HG03175 (cell line): Measurements from ENCODE around the gene NAV2.
"Not testable (repeated sequence)": the region's sequence is repeated elsewhere in the genome, so short reads cannot be mapped to it uniquely, and the experiment has no call there.

Experiments
- ATAC-seq: cut with Tn5 transposase; IDR thresholded peaks from one replicate; pipeline ENCODE4 v1.9.1; 2021; ENCODE audit warnings: mild to moderate bottlenecking, moderate library complexity; ENCODE audit not compliant: unreplicated experiment

The NAV2 gene

DNA sequence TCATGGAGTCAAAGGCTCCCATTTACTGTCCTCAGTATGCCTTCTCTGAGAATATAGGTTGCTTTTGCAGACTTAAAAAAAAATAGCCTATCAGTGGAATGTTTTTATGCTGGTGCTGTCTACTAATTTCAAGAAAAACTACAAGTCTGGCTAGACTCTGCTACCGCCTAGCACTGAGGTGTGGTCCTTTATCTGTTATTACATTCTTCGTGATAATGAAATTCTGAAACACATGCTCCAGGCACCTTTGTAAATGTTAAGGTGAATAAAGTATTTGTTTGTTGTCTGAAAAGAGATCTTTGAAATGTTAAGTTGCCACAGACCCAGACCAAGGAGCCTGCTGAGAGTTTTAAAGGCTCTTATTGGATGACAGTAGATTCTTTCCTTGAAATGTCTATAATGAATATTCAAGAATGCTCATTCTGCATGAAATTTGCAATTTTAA is 352.3 kb downstream of the NAV2 start:
- no peak for ATAC-seq

DNA sequence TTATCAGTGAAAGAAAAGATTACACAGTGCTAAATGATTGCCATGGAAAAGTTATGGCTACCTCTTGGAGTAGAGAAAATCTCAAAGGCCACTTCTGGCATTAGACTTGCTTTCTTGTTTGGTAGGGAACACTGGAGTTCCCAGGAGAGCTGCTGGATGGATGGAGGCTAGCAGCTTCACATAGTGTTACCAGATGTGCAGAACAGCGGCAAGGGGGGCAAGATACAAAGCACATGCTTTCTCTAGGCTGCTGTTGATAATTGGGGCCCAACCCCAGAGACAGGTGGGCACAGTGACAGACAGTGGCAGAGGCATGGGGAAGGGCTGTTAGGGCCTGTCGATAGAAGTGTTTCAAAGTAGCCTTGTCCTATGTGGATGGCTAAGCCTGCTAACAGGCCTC is 352.8 kb downstream of the NAV2 start:
- no peak for ATAC-seq

DNA sequence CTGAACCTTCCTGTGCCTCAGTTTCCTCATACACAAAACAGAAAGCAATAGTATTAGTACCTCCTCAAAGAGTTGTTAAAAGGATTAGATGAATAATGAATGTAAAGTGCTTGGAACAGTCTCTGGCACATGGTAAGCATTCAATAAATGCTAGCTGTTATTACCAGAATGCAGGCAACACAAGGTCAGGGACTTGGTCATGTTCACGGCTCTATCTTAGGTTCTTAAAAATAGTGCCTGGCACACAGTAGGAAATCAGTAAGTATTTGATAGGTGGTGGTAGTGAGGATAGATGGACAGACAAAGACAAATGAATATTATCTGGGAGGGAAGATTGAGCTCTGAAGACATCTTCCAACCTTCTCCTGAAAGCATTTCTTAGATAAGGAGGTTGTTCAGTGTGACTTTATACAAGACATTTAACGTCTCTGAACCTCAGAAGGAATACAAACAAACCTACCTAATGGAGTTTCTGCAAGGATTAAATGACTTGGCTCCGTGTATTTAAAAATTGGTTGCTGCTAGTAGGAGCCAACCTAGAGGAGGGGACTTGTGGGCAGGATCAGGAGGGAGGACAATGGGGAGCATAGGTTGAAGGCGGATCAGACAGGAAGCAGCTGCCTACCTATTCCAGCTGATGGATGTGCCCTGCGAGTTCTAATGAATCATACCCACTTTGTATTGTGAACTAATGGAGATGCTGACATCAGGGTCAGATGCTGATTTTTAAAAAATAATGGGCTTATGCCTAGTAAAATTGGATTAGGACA is 353.6 kb downstream of the NAV2 start:
- ATAC-seq, result no peak

DNA sequence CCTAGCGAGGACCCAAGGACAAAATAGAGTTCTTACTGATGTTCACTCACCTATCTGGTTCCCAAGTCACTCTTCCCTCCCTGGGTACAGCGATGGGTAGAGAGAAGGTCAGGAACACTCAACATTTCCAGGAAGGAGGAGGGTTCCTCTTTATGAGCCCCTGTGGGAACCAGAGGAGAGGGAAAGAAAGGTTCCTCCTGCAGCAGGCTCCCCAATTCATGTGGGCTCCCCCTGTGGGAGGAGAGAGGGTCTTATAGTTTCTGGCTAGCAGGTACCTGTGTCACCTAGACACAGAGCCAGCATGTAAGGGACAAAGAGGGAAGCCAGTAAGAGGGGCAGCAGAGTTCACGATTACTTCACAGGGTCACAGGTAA is 354.1 kb downstream of the NAV2 start:
- ATAC-seq, result no peak

DNA sequence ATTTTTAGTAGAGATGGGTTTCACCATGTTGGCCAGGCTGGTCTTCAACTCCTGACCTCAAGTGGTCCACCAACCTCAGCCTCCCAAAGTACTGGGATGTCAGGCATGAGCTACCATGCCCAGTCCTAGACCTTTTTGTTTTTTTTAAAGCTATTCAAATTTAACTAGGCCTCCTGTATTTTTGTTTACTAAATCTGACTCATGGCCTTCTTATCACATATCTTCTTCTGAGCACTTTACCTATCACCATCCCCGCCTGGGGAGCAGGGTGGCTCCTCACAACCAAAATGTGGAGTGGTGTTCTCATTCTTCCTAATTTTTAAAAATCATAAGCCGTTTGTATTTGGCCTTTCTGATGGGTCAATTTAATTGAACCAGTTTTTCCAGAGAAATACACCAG is 355.0 kb downstream of the NAV2 start:
- no peak for ATAC-seq

DNA sequence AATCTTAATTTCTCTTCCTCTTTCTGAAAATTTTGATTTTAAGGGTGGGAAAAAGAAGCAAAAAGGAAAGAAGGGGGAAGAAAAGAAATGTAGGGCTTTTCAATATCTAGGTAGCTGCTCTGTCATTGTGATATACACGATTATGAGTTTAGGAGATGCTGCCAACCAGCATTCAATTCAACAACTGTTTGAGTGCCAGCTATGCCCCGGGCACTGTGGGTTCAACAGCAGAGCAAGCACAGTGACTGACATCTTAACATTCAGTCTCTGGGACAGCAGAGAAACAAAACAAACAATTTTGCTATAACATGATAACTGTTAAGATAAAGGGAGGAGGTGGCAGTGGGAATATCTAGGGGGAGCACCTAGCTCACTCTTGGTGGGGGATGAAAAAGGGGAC is 356.1 kb downstream of the NAV2 start:
- no peak for ATAC-seq

DNA sequence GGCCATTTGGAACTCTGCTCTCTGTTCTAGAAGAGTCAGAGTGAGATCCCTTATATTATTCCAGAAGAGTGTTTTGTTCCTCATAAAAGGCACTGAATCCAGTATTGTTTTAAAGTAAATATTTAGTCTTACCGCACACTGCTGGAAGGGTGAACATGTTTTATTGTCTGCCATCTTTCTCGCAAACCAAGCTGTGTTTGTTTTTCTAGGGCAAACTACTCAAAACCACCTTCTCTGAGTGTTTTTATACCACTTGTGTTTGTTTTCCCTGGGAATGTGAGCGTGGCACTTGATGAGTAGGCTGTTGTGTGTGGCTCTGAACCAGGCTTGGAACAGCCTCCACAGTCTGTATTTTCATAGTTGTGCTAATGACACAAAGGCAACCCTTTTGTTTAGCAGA is 357.8 kb downstream of the NAV2 start:
- no peak for ATAC-seq

DNA sequence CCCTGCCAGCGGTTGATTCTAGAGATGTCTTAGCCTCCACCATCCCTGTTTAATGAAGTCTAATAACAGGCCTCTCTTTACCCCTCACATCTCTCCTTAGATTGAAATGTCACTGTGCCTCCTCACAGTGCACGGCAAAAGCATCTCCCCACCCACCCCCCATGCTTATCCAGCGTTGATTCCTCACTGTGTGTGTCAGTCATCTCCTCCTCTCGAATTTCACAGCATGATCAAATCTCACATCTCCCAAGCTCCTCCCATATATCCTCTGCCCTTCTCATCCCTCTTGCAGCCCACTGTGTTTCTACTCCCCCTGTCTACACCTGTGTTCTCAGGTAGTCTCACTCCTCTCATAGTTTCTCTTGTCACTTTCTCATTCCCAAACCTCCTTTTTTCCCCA is 363.0 kb downstream of the NAV2 start:
- ATAC-seq, result no peak

DNA sequence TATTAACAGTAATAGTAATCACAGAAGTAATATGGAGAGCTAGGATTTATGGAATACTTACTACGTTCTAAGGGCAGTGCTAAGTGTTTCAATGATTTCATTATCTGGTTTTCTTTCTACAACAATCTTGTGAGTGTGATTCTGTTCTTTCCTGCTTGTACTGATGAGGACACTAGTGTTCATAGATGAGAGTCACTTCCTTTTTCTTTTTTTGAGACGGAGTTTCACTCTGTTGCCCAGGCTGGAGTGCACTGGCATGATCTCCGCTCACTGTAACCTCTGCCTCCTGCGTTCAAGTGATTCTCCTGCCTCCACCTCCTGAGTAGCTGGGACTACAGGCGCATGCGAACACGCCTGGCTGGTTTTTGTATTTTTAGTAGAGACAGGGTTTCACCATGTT is 366.2 kb downstream of the NAV2 start:
- ATAC-seq, result no peak

DNA sequence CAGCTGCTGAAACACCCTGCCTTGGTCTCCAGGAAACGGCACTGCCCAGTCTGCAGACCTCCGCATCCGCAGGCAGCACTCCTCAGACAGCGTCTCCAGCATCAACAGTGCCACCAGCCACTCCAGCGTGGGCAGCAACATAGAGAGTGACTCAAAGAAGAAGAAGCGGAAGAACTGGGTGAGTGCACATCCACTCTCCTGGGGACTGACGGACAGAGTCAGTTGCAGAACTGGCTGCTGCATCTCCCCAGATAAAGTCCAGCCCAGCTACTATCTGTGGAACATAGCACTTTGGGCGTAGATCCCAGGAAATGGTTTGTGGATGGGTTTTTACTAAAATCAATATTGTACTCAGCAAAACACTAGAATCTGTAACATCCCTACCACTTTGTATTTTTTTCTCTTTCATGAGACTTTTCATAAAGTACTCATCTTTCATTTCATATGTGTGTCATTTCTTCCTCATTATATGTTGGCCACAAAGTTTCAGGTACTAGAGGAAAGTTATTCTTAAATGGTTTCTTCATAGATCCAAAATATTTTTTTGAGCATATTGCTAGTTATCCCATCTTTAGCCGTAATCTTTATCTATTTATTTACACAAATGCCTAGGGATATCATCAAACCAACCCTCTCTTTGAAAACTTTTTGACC is 367.5 kb downstream of the NAV2 start:
- peak; percentile 90 for ATAC-seq

DNA sequence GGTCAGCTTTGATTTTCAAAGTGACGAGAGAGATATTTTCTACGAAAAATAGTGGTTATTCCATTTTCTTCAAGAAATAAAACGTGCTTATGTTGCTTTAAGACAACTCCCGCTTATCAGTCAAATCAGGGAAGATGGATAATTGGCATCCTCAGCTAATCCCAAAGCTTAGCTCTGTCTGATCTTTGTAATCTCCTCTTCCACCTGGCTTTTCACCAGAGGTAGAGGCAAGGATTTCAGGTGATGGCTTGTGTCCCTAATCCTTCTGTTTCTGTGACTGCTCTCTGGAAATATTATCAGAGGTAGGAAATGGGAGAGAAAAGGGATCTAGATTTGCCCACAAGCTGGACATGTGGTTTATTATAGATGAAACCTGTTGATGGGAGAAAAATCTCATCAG is 368.7 kb downstream of the NAV2 start:
- ATAC-seq, result no peak

DNA sequence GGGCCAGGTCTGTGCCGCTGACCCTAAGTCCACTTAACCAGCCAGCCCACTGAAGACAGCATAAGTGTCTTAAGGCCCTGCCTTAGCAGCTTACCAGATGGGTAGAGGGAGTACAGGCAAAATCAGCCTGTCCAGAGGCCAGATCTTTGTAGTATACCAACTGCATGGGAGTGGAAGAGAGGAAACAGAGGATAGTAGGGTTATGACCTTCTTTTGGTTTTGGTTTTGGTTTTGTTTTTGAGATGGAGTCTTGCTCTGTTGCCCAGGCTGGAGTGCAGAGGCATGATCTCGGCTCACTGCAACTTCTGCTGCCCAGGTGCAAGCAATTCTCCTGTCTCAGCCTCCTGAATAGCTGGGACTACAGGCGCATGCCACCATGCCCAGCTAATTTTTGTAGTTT is 371.2 kb downstream of the NAV2 start:
- ATAC-seq, result not testable (repeated sequence)

DNA sequence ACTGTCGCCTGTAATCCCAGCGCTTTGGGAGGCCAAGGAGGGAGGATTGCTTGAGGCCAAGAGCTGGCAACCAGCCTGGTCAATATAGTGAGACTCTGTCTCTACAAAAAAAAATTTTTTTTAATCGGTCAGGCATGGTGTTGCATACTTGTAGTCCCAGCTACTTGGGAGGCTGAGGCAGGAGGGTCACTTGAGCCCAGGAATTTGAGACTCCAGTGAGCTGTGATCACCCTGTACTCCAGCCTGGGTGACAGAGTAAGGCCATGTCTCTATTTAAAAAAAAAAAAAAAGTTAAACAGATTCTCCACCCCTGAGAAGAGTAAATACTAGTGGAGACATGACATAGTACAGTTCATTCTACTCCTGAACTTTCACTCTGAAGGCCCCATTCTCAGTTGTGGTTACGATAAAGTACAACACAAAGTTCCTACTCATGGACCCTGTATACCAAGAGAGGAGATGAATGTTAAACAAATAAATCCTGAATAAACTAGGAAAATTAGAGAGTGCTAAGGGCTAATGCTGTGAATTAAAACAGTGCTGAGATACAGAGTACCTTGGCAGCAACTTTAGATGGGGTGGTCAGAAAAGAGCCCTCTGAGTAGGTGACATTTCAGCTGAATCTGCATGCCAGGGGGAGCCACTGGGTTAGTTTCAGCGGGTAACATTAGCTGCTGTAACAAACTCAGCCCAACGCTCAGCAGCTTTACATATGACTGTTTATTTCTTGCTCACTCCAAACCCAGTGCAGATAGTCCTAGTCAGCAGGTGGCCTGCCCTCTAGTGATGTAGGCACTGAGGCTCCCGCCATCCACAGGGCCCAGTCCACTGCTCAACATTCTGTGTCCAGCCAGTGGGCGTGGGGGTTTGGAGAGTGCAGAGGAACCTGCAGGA is 372.5 kb downstream of the NAV2 start:
- no peak for ATAC-seq

DNA sequence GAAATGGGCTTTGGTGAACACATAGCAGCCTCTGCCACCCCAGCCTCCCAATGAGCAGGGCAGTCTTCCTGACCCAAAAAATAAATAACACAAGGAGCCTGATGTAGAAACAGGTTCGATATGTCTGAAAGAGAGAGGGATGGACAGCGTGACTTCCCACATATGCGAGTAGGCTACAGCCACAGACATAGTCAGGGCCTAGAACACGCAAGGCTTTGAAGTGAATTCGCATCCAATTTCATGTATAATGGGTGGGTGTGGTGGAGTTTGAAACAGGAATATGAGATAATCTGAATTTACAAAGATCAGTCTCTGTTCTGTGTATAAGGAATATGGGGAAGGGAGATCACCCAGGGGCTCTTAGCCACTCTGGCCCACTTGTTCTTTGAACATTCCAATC is 373.3 kb downstream of the NAV2 start:
- ATAC-seq, result no peak

DNA sequence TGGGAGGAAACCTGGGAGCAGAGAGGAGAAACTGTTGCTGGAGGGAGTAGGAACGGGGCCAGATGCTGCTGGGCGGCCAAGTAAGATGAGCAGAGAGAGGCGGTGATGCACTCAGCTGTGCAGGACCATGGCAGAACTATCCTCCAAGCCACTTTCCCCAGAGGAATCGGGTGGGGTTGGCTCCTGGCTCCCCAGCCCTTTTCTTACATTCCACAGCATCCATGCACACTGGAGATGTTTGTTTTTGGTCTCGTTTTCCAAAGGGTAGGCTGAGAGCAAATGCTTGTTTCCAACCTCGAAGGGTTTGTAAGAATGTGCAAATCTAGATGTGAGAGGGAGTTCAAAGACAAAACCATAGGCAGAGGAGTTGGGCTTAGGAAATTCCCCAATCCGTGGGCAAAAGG is 374.5 kb downstream of the NAV2 start:
- no peak for ATAC-seq

DNA sequence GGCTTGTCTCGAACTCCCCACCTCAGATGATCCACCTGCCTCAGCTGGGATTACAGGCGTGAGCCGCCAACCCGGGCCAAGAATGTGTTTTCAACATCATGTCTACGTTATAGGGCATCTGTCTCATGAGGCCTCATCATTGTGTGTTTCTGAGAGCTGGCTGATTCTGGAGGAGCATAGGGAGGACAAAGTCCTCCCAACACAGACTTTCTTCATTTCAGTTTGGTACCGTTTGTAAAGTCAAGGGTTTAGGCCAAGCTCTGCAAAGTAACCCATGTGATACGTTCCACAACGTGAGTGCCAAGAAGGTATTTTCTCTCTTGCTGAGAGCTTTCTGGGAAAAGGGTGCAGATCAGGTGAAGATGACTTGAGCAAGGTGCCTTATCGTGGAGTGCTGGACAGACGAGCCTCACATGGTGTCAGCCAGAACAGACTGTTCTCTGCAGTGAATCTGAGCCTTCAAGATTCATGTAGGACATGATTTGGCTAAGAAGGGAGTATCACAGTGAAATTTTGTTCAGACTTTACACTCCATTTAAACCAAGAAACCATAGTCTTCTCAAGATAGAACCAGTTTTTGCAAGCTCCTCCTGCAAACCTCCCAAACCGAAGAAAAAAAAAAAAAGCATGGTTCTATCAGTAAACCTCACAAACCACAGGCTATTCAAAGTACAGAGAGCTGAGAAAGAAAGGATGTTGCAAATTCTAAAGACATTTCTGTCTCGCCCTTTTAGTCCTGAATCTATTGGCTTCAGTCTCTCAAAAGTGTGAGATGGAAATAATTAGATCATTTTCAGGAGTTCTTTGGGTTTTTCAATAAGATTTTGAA is 376.0 kb downstream of the NAV2 start:
- ATAC-seq, result no peak

DNA sequence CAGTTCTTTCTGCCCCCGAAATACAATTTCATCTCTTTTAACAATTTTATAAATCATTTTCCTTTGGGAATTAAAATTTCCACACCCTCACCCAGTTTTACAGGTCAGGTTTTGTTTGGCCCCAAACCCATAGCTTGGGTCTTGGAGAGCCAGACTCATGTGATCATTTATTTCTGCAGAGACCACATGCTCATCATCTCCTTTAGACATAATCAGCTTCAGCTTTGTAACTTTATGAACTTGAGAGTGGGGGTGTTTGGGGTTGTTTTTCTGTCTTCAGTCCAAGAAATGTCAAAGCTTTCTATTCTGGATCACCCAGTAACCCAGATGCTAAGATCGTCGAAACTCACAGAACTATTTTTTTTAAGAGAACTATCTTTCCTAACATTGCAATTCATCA is 376.7 kb downstream of the NAV2 start:
- no peak for ATAC-seq

DNA sequence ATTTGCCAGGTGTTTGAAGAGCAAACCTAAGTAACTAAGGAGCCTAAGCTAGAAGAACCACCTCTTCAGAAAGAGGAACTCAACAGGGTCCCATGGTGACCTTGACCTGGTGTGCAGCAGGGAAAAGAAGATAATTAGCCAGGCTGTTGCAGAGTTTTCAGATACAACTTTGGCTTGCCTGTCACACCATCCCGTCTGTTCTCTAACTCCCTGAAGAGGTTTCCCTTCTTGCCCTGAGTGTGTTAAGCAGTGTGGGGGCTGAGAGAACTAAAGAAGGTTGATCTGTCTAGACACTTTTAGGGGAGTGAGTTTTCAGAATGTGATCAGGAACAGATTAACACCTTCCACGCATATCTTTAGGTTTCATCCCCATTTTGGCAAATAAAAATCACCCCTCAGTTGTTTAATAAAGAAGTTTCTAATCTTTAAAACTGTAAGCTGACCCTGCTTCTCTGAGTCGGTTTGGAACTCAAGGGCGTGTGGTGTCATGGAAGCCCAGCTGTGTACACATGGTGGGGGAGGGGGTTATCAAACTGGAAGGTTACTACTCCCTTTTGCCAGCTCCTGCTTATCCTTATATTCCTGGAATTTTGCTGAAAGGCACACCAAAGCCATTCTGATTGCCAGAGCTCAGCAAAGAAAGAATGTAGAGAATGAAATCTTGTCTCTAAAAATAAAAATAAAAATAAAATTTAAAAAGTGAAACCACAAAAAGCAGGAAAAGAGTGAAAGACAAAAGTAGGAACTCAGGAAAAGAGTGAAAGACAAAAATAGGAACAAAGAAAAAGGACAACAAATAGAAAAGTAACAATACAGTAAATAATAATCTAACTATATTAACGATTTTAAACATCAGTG is 377.4 kb downstream of the NAV2 start:
- ATAC-seq, result no peak

DNA sequence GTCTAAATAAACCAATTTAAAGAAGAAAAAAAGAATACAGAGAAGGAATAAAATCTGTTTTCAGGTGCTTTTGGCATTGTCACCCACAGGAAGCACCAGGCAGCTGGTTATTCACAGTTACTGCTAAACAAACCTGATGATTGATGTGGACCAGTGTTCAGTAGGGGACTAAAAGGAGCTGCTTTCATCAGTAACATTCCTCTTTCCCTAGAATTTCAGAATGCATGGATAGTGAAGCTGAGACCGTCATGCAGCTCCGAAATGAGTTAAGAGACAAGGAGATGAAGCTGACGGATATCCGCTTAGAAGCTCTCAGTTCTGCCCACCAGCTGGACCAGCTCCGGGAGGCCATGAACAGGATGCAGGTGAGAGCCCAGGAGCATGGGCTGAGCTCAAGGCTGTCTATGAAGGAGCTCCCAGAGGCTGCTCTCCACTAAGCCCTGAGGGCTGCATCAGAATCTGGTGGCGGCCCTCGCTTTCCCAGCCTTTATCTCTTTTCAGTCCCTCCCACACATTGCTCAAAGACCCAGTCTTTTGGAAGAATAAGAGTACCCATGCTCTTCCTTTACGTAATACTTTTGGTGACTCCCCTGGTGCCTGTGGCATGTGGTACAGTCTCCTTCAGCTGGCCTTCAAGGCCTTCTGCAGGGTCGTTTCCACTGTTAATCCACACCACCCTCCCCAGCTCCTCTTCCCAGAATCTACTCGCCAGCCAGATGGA is 378.2 kb downstream of the NAV2 start:
- ATAC-seq, result no peak
